Mucosa of rectum (tissue), 2 donors: ENCODE results near the gene RSPRY1.
"Not testable (repeated sequence)": the region's sequence is repeated elsewhere in the genome, so short reads cannot be mapped to it uniquely, and the experiment has no call there.

Source experiments
- H3K27ac ChIP-seq, 2 donors: one replicate each; pipeline ENCODE4 v1.7.0; 2013; ENCODE audit warnings: inconsistent platforms in 2 of 2, low read depth in 2 of 2, low read length in 2 of 2
- H3K27me3 ChIP-seq, 2 donors: one replicate each; pipeline ENCODE4 v1.7.0; 2013; ENCODE audit warnings: low read length in 2 of 2; ENCODE audit not compliant: control insufficient read depth in 2 of 2, insufficient read depth in 2 of 2
- H3K36me3 ChIP-seq, 2 donors: one replicate each; pipeline ENCODE4 v1.7.0; 2013; ENCODE audit warnings: low read length in 2 of 2; ENCODE audit not compliant: control insufficient read depth in 2 of 2, insufficient read depth in 2 of 2
- H3K4me1 ChIP-seq, 2 donors: one replicate each; pipeline ENCODE4 v1.7.0; 2013; ENCODE audit warnings: low read length in 2 of 2, mild to moderate bottlenecking in 1 of 2; ENCODE audit not compliant: control insufficient read depth in 2 of 2, insufficient read depth in 2 of 2
- H3K4me3 ChIP-seq, 2 donors: one replicate each; pipeline ENCODE4 v1.7.0; 2013; ENCODE audit warnings: low read length in 2 of 2
- H3K9ac ChIP-seq, 2 donors: one replicate each; pipeline ENCODE4 v1.7.0; 2013; ENCODE audit warnings: low read length in 2 of 2, low read depth in 1 of 2, mild to moderate bottlenecking in 1 of 2
- H3K9me3 ChIP-seq, 2 donors: one replicate each; pipeline ENCODE4 v1.7.0; 2013; ENCODE audit warnings: low read length in 2 of 2; ENCODE audit not compliant: control insufficient read depth in 2 of 2
- donor health status: healthy.
- donor health status: Normal muscosa, but diverticular disease.

The RSPRY1 gene

DNA sequence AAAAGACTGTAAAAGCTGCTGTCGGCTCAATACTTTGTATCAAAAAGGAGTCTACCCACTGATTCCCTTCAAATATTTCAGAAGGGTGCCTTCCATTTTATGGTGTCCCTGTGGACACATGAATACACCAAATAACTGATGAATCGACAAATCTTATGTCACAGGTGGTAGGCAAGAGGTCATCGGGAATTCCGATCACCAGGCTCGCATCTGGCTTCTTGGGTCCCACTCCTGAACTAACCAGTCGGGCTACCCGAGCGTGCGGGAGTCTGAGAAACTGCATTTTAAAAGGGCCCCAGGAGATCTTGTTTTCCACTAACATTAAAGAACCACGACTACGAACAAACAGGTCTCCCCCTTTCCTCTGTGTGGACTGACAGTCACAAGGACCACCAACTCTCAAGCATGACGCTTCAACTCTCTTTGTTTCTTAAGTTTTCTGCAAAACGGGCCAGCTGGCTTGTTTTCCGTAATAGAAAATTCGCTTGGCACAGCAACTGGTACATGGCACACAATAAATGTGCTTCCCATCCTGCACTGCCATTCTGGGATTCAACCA lies 1.2 kb upstream of the RSPRY1 start:
- Histone ChIP-seq H3K4me1 (peaks cover 17 to 23% of the 10 kb centered on the region in 2 donors), H3K27me3 (no peaks in the 10 kb centered on the region), H3K27ac (peak overlapping the region; percentile 93)

DNA sequence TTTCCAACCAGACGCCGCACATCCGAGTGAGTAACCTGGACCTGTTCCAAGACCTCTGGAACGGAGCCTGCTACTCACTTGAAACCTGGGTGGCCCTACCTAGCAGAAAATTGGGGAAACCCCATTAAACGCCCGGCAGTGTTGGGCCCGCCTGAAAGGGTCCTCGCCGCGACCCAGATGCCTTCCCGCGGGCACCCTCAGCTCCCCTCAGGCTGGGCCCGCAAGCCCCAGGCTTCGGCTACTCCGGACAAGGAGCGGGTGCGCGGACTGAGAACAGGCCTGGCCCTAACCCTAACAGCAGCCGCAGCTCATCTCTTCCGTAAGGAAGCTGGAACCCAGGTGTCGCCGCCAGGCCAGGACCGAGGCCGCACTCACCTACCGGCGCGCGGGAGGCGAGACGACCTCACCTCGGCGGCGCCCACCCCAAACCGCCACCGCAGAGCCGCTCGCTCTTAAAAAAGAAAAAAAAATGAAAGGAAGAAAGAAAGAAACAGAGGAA lies 634 bp upstream of the RSPRY1 start:
- peaks cover 17 to 23% of the 10 kb centered on the region in 2 donors for H3K4me1 ChIP-seq

More for the DNA sequence above, 1.2 kb upstream of the RSPRY1 start:
- H3K9ac ChIP-seq: peak overlapping the region; percentile 86 to 96
- no peaks in the 10 kb centered on the region for H3K36me3 ChIP-seq
- H3K9me3 ChIP-seq: no peaks in the 10 kb centered on the region
- H3K4me3 ChIP-seq: peak overlapping the region; percentile 92 to 95

DNA sequence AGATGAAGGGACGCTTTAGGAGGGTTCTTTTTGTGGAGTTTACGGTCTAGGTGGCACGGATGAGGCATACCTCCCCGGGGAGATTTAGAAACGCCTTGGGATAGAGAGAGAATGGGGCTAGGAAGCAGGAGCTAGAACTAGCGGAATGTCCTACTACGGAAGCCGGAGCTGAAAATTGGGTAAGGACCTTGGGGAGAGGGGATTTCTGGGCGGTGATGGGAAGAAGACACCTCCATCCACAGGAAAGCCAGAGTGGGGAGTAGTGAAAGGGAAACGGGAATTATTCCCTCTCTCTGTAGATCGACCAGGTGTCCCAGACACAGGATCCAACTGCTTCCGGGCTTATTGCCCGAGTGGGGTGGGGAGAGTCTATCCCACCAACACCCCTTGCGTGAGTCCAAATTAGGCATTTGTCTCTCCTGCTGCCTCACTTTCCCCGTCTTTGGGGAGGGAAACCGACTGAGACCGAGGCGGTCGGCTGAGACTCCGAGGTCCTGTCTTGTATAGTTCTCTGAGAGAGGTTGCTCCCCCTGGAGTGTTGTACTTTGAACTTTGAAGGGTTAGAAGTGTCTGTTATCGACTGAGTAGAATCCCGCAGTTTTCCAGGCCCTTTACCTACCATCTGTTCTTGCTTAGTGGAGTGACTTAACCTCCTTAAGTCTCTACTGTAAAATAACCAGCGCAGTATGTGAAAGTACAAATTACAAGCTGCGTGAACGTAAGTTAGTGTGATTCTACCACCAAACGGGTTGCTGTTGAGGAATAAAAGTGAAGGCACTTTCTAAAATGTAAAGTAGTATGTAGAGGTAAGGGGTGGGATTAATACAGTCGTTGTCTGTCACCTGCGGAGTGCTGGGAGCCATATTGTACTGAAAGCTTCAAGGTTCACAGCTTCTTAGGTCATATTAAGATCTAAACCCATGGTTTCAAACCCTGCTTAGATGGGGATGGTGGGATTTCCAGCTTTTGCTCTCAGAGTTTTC lies 1.0 kb downstream of the RSPRY1 start:
- Histone ChIP-seq H3K4me3 (peak overlapping the region; percentile 85 to 95), H3K4me1 (peaks cover 17 to 23% of the 10 kb centered on the region in 2 donors), H3K36me3 (no peaks in the 10 kb centered on the region), H3K9ac (peak overlapping the region; percentile 89 to 94), H3K27ac (peak overlapping the region; percentile 93 to 95), H3K27me3 (no peaks in the 10 kb centered on the region), H3K9me3 (no peaks in the 10 kb centered on the region)

More for the DNA sequence above, 634 bp upstream of the RSPRY1 start:
- Histone ChIP-seq H3K9ac (peak overlapping the region; percentile 86 to 96), H3K9me3 (no peaks in the 10 kb centered on the region), H3K27ac (peak overlapping the region; percentile 93), H3K27me3 (no peaks in the 10 kb centered on the region), H3K4me3 (peak overlapping the region; percentile 92 to 95), H3K36me3 (no peaks in the 10 kb centered on the region)

DNA sequence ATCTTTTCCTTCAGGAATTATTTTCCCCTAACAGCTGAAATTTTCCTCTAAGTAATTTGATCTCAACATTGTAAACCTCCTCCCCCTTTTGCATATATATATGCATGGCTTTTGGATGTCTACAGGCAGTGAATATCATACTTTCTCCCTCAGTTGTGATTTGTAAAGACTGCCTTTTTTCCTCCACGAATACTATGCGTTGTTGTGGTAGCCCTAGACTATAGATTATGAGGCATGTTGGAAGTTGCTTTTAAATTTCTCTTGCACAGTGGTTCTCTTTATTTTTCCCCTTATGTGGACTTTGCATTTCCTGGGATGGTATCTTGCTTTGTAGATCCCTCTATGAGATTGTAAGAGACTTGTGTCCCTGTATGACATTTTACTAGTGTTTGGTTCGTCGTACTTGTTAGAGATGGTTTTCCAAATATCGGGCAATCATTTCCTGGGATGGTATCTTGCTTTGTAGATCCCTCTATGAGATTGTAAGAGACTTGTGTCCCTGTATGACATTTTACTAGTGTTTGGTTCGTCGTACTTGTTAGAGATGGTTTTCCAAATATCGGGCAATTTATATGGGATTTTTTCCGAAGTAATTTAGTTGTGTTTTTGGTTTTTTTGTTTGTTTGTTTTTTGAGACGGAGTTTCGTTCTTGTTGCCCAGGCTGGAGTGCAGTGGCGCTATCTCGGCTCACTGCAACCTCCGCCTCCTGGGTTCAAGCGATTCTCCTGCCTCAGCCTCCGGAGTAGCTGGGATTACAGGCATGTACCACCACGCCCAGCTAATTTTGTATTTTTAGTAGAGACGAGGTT lies 2.0 kb downstream of the RSPRY1 start:
- H3K9me3 ChIP-seq, H3K27me3 ChIP-seq, H3K36me3 ChIP-seq: not testable (repeated sequence)
- H3K9ac ChIP-seq: peak overlapping the region in 1 of 2 donors; percentile 89
- H3K27ac ChIP-seq: peak overlapping the region; percentile 93 to 95
- peaks cover 17 to 23% of the 10 kb centered on the region in 2 donors for H3K4me1 ChIP-seq
- peak overlapping the region; percentile 85 to 95 for H3K4me3 ChIP-seq

DNA sequence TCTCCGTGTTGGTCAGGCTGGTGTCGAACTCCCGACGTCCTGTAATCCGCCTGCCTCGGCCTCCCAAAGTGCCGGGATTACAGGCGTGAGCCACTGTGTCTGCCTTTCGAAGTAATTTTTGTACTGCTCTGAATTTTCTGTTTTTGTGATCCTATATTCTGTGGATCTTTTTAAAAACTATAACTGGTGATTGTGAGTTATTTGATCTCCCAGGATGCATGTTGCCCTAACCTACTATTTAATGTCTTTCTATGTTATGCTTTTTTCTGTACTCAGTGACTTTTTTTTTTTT lies 2.5 kb downstream of the RSPRY1 start:
- no peaks in the 10 kb centered on the region for H3K27me3 ChIP-seq
- H3K9ac ChIP-seq: no peak overlapping the region
- no peaks in the 10 kb centered on the region for H3K36me3 ChIP-seq
- H3K27ac ChIP-seq: no peak overlapping the region
- H3K9me3 ChIP-seq: no peaks in the 10 kb centered on the region
- H3K4me1 ChIP-seq: peaks cover 17 to 23% of the 10 kb centered on the region in 2 donors
- no peak overlapping the region for H3K4me3 ChIP-seq

DNA sequence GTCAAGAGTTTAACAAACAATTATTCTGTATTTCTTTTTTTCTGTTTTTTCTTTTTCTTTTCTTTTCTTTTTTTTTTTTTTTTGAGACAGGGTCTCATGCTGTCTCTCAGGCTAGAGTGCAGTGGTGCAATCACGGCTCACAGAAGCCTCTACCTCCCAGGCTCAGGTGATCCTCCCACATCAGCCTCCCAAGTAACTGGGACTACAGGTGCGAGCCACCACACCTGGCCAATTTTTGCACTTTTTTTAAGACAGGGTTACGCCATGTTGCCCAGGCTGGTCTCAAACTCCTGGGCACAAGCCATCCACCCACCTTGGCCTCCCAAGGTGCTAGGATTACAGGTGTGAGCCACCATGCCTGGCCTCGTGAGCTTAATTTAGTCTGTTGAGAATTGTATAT lies 3.4 kb downstream of the RSPRY1 start:
- H3K9ac ChIP-seq, H3K4me3 ChIP-seq, H3K27me3 ChIP-seq, H3K27ac ChIP-seq, H3K36me3 ChIP-seq, H3K9me3 ChIP-seq: not testable (repeated sequence)
- H3K4me1 ChIP-seq: peaks cover 15 to 21% of the 10 kb centered on the region in 2 donors

DNA sequence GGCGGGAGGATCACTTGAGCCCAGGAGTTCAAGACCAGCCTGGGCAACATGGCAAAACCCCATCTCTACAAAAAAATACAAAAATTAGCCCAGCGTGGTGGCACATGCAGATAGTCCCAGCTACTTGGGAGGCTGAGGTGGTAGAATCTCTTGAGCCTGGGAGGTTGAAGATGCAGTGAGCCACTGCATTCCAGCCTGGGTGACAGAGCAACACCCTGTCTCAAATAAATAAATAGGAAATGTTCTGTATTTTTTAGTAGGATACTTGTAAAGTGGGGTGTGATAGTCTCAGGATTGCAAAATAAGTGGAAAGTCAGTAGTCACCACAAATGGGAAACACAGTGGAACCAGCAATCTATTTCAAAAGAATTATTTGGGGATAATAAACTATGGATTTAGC lies 4.0 kb downstream of the RSPRY1 start:
- Histone ChIP-seq H3K27ac (no peak overlapping the region), H3K4me1 (peaks cover 8 to 15% of the 10 kb centered on the region in 2 donors), H3K36me3 (no peaks in the 10 kb centered on the region), H3K27me3 (no peaks in the 10 kb centered on the region), H3K9ac (no peak overlapping the region), H3K4me3 (no peak overlapping the region), H3K9me3 (no peaks in the 10 kb centered on the region)

DNA sequence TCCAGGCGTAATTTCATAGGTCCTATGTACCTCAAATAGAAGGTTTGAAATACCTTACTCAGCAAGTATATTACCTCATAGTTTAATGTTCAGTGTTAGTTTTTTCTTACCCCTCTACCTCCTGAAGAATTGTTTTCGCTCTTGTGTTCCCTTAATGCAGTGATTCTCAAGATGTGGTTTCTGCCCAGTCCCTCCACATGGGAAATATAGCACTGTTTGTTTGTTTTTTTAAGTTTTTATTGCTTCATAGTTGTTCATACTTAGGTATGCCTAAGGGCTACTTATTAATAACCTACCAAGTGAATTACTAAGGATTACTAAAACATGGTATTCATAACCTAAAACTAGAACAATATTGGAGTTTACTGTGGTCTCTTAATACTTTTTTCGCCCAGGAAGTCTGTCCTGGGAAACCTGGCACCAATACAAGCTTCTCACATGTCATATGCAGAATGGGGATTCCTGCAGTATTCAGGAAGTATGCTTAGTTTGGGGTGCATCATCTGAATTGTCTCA lies 5.0 kb downstream of the RSPRY1 start:
- Histone ChIP-seq H3K4me1 (peaks cover 7 to 14% of the 10 kb centered on the region in 2 donors), H3K27ac (no peak overlapping the region), H3K9me3 (no peaks in the 10 kb centered on the region), H3K27me3 (no peaks in the 10 kb centered on the region), H3K36me3 (no peaks in the 10 kb centered on the region), H3K9ac (no peak overlapping the region), H3K4me3 (no peak overlapping the region)

DNA sequence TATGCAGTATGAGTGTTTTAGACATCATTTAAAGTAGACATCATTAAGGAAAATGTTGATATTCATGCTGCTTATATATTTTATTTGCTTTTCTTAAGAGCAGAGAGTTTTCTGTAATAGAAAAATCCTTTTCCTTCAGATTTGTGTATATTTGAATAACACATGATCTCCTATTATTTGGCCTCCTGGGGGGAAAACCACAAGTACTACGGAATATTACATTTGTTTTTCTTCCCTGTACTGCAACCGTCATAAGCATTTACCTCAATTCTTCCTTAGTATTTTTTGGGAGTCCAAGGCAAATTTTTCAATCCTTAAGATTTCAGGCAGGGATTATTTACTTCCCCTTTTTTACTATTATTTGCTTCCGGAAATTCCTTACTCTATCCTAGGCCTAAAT lies 6.0 kb downstream of the RSPRY1 start:
- Histone ChIP-seq H3K4me3 (no peak overlapping the region), H3K9ac (no peak overlapping the region), H3K27me3 (no peaks in the 10 kb centered on the region), H3K36me3 (no peaks in the 10 kb centered on the region), H3K9me3 (no peaks in the 10 kb centered on the region), H3K4me1 (peaks cover 7 to 12% of the 10 kb centered on the region in 2 donors), H3K27ac (no peak overlapping the region)
